D721Med (cell line): ENCODE results near the gene PBOV1.

ENCODE experiments used
- DNase-seq: peaks from one replicate; pipeline ENCODE4 v3.0.0; 2011; ENCODE audit warnings: low spot score; ENCODE audit not compliant: insufficient read length
- FAIRE-seq: peaks from 2 replicates; lab custom pipeline; 2011; peaks lifted over from hg19 to GRCh38; lab: Jason Lieb, UNC
- TF ChIP-seq, protein P1 (sequence below): IDR thresholded peaks from 2 replicates; pipeline ENCODE4 v1.5.1; 2012; ENCODE audit warnings: mild to moderate bottlenecking, control low read depth; ENCODE audit not compliant: insufficient read depth; ENCODE audit errors: missing control alignments

PBOV1 gene

DNA sequence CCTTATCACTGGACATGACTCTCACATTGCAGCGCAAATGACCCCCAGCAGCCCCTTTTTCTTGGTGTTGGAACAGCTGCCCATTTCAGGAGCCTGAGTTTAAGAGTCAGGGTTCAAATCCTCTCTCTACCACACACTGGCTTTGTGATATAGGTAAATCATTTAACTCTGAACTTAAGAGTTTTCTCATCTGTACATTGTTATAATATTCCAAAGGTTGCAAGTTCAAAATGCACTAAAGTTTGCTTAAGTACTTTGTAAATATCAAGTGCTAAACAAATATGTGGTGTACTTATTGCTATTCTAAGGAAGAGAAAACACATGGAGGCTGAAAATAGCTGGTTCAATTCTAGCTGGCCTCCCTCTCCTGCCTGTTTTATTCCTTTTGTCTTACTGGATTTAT is 39.3 kb upstream of the PBOV1 start:
- TF ChIP-seq, protein P1, sequence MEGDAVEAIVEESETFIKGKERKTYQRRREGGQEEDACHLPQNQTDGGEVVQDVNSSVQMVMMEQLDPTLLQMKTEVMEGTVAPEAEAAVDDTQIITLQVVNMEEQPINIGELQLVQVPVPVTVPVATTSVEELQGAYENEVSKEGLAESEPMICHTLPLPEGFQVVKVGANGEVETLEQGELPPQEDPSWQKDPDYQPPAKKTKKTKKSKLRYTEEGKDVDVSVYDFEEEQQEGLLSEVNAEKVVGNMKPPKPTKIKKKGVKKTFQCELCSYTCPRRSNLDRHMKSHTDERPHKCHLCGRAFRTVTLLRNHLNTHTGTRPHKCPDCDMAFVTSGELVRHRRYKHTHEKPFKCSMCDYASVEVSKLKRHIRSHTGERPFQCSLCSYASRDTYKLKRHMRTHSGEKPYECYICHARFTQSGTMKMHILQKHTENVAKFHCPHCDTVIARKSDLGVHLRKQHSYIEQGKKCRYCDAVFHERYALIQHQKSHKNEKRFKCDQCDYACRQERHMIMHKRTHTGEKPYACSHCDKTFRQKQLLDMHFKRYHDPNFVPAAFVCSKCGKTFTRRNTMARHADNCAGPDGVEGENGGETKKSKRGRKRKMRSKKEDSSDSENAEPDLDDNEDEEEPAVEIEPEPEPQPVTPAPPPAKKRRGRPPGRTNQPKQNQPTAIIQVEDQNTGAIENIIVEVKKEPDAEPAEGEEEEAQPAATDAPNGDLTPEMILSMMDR = no peak
- FAIRE-seq = no peak
- no peak for DNase-seq

DNA sequence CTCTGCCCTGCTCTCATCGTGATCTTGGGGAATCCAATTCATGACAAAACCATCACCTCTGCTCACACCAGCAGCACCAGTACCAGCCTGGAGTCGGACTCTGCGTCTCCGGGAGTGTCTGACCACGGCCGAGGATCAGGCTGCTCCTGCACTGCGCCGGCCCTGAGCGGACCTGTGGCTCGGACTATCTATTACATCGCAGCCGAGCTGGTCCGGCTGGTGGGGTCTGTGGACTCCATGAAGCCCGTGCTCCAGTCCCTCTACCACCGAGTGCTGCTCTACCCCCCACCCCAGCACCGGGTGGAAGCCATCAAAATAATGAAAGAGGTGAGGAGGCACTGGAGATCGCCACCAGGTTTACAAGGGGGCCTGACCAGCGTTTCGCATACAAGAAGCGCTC is 37.2 kb upstream of the PBOV1 start:
- FAIRE-seq = no peak
- DNase-seq = no peak
- TF ChIP-seq, protein P1 = no peak

DNA sequence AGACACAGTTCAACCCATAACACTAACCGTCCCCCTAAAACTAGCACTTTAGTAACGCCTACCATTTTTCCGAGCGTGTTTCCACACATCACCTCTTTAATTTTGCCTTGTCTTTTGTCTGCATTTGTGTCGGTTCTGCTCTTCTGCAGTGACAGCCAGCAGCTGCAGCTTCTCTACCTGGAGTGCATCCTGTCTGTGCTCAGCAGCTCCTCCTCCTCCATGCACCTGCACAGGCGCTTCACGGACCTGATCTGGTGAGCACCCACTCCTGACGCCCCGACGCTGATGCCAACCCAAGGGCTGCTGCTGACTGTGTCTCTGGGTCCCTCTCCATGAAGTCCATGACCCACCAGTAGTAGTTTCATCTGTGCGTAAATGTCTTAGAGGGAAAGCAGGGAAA is 35.4 kb upstream of the PBOV1 start:
- no peak for DNase-seq
- no peak for FAIRE-seq
- TF ChIP-seq, protein P1 = no peak

DNA sequence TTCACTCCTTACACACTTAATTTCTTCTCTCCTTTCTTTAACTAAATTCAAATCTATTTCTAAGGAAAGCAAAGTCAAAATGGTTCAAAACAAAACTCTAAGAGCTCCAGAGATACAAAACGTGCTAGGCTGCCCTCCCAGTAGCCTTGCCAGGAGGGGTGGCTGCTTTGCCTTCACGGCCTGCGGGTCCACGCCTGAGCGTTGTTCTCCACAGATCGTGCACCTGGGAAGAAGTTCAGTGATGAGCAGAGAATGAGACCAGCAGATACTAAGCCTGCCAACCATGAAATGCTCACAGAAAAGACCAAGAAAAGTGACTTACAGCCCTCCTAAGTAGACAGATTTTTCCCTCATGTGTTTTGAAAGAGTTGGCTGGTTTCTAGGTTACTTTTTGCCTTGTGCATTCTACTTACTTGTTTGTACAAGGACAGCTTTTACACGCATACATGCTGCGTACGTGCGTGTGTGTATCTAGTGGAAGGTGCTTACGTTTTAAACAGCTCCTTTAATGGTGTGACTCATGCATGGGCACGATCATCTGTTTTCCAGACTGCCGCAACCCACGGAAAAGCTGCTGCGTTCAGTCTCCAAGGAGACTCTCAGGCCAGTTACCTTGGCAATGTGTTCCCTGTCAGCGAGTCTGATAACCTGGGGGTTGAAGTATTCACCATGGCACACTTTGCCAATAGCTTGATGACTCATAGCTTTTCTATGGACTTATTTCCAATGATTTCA is 32.4 kb upstream of the PBOV1 start:
- FAIRE-seq = no peak
- DNase-seq = no peak
- TF ChIP-seq, protein P1 = no peak

DNA sequence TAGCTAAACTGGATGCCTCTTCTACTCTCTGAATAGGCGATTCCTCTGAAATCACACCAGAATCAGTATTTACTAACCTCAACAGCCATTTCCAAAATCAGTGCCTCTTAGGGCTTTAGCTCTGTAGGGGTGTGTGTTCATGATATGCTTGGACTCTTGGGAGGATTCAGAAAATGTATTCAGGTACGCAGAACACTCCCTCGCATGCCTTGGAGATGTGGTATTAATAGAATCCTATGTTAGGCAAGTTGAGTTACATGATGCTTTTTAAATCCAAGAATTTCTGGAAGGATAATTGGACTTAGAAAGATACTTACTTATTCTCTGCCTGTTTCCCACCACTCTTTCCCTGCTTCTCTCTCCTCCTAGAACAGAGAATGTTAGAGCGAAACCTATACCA is 31.8 kb upstream of the PBOV1 start:
- TF ChIP-seq, protein P1 = no peak
- FAIRE-seq (no peak), DNase-seq (no peak)

DNA sequence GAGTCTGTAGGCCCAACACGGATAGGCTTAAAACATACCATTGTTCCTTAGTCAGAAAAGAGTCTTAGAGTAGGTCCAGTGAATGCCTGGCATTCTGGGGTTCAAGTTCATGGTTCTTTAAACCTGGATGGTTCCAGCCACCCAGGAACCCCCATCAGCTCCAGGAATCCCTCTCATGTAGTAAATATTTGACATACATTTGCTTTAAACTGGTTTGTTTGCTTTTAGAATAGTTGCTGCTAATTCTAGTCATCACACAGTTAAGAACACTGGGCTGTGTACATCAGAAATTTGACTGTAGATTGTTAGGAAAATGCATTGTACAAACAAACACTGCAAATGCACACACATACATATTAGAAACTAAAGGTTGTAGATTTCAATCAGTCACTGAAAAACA is 30.6 kb upstream of the PBOV1 start:
- FAIRE-seq (no peak), DNase-seq (no peak)
- TF ChIP-seq, protein P1 = no peak

DNA sequence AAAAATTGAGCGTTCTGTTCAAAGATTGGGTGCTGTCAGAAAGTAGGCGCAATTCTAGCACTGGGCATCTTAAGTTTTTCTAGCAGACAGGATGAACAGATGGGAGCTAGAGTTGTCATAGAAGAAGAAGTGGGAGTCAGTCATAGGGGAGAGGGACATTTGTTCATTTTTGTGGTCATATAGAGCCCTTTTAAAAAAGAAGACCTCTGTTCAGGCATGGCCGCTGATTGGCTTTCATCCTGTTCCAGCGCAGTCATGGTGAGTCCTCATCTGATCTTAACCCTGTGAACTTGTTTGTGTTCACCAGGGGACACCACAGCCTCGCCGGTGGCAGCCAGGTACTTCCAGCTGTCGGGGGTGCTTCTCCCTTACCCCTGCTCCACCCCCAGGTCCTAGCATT is 29.7 kb upstream of the PBOV1 start:
- no peak for FAIRE-seq

More for the DNA sequence above, 29.7 kb upstream of the PBOV1 start:
- TF ChIP-seq, protein P1 = no peak
- DNase-seq = no peak
